SK-N-SH (cell line): ENCODE measurements around the gene CALCB. TPM values are rescaled to one million over a fixed set of nuclear protein-coding genes. Genes with fewer than 3 reads are reported as not detected.

ENCODE experiments used
- CTCF ChIA-PET: fragments of 300-600, 350-600 bp; formaldehyde crosslinking; extraction: SDS; loops from one replicate; lab custom pipeline; 2021; lab: Yijun Ruan, JAX
- POLR2A ChIA-PET: fragments of 350-600 bp; sonication (Branson Sonifier 250); formaldehyde crosslinking; extraction: SDS; loops from one replicate; lab custom pipeline; 2020; ENCODE audit warnings: antibody characterized with exemption, inconsistent platforms; lab: Yijun Ruan, JAX
- DNase-seq: peaks from one replicate; pipeline ENCODE4 v3.0.0; 2012
- H2AFZ ChIP-seq: fragments of 200-600 bp; sonication (generic); 2 replicates; pipeline ENCODE4 v1.8.1; 2016; ENCODE audit warnings: antibody characterized with exemption, mild to moderate bottlenecking, low read depth
- H3F3A ChIP-seq: fragments of 200-600 bp; sonication (generic); replicated peaks from 2 replicates; pipeline ENCODE3; 2016; ENCODE audit warnings: antibody characterized with exemption, mild to moderate bottlenecking; ENCODE audit not compliant: insufficient read depth
- H3K27ac ChIP-seq, 2 experiments: fragments of 200-500 bp in 1 of 2; fragments of 200-600 bp in 1 of 2; sonication (Bioruptor generic) in 1 of 2; sonication (generic), shearing (Covaris generic) in 1 of 2; 2 replicates each; pipeline versions ENCODE4 v1.5.1 to v1.6.1; 2014 to 2016; ENCODE audit warnings: low read depth in 2 of 2, inconsistent platforms in 1 of 2, low read length in 1 of 2, mild to moderate bottlenecking in 1 of 2, mixed read lengths in 1 of 2
- H3K27me3 ChIP-seq: fragments of 200-600 bp; sonication (generic), shearing (Covaris generic); 2 replicates; pipeline ENCODE4 v1.6.1; 2016; ENCODE audit warnings: mixed run types; ENCODE audit not compliant: insufficient read depth
- H3K36me3 ChIP-seq, 2 experiments: fragments of 200-500 bp in 1 of 2; fragments of 200-600 bp in 1 of 2; sonication (Bioruptor generic) in 1 of 2; sonication (generic) in 1 of 2; replicated peaks in 1 of 2; 2 replicates each; pipeline versions ENCODE3 to v1.5.1; 2014 to 2016; ENCODE audit warnings: low read length in 1 of 2, mild to moderate bottlenecking in 1 of 2; ENCODE audit not compliant: insufficient read depth in 2 of 2, control insufficient read depth in 1 of 2
- H3K4me1 ChIP-seq, 2 experiments: fragments of 200-500 bp in 1 of 2; fragments of 200-600 bp in 1 of 2; sonication (Bioruptor generic) in 1 of 2; sonication (generic), shearing (Covaris generic) in 1 of 2; 2 replicates each; pipeline versions ENCODE4 v1.5.1 to v1.6.1; 2014 to 2016; ENCODE audit warnings: low read depth in 1 of 2, low read length in 1 of 2, mixed run types in 1 of 2; ENCODE audit not compliant: insufficient read depth in 2 of 2, control insufficient read depth in 1 of 2
- H3K4me2 ChIP-seq: fragments of 200-600 bp; sonication (generic), shearing (Covaris generic); 2 replicates; pipeline ENCODE4 v1.6.1; 2017; ENCODE audit warnings: mixed run types
- H3K4me3 ChIP-seq, 2 experiments: fragments of 200-500 bp in 1 of 2; fragments of 200-600 bp in 1 of 2; sonication (Bioruptor generic) in 1 of 2; sonication (generic), shearing (Covaris generic) in 1 of 2; 2 replicates each; pipeline versions ENCODE4 v1.5.1 to v1.8.1; 2014 to 2016; ENCODE audit warnings: low read depth in 2 of 2, inconsistent platforms in 1 of 2, low read length in 1 of 2, mild to moderate bottlenecking in 1 of 2, mixed read lengths in 1 of 2, moderate library complexity in 1 of 2
- H3K79me2 ChIP-seq: fragments of 200-600 bp; sonication (generic); 2 replicates; pipeline ENCODE4 v1.8.1; 2017; ENCODE audit warnings: mild to moderate bottlenecking; ENCODE audit not compliant: insufficient read depth
- H3K9ac ChIP-seq: fragments of 200-600 bp; sonication (generic); 2 replicates; pipeline ENCODE4 v1.6.1; 2017; ENCODE audit warnings: mixed run types
- H3K9me2 ChIP-seq: fragments of 200-600 bp; sonication (generic); 2 replicates; pipeline ENCODE4 v1.6.1; 2017; ENCODE audit warnings: mixed run types
- H3K9me3 ChIP-seq: fragments of 200-600 bp; sonication (generic); 2 replicates; pipeline ENCODE4 v1.6.1; 2017; ENCODE audit warnings: mixed run types, mild to moderate bottlenecking, moderate library complexity
- H4K20me1 ChIP-seq: fragments of 200-600 bp; sonication (generic); 2 replicates; pipeline ENCODE4 v1.6.1; 2017; ENCODE audit warnings: mild to moderate bottlenecking, mixed run types; ENCODE audit not compliant: insufficient read depth
- FOSL2 ChIP-seq: IDR thresholded peaks from 2 replicates; pipeline ENCODE4 v1.4.0; 2012; ENCODE audit warnings: low read depth, mild to moderate bottlenecking, moderate library complexity, borderline replicate concordance
- GATA2 ChIP-seq: sonication (generic); formaldehyde crosslinking; IDR thresholded peaks from 2 replicates; pipeline ENCODE4 v1.5.0; 2020; ENCODE audit warnings: mild to moderate bottlenecking, missing genetic modification reagents
- MEF2A ChIP-seq: IDR thresholded peaks from 2 replicates; pipeline ENCODE4 v1.4.0; 2012; ENCODE audit warnings: low read depth, borderline replicate concordance
- MXI1 ChIP-seq: IDR thresholded peaks from 2 replicates; pipeline ENCODE4 v1.6.1; 2012; ENCODE audit warnings: mild to moderate bottlenecking, low read depth, low read length, improper control_type of control experiment
- RXRA ChIP-seq: IDR thresholded peaks from 2 replicates; pipeline ENCODE4 v1.4.0; 2012; ENCODE audit warnings: low read depth, mild to moderate bottlenecking, borderline replicate concordance
- TAF1 ChIP-seq: IDR thresholded peaks from 2 replicates; pipeline ENCODE4 v1.6.1; 2012; ENCODE audit warnings: low read depth, mild to moderate bottlenecking, low read length, moderate library complexity, borderline replicate concordance
- WGBS: methylation state at CpG from one replicate; pipeline ENCODE4 v1.1.6; 2017; ENCODE audit warnings: low lambda C conversion rate; 5-methylcytosine and 5-hydroxymethylcytosine counted together
- polyA plus RNA-seq, 3 experiments: library from polyadenylated mRNA; depleted of rRNA; stranded (reverse); fragments of >200 nt; gene quantifications; 2 replicates each; pipeline ENCODE4 v1.2.3, GENCODE V29; 2012
- TF ChIP-seq, protein P1 (sequence below): IDR thresholded peaks from 2 replicates; pipeline ENCODE4 v1.6.1; 2012; ENCODE audit warnings: mild to moderate bottlenecking, low read depth, low read length, moderate library complexity
- TF ChIP-seq, protein P2 (sequence below): fragments of 200-600 bp; sonication (generic); IDR thresholded peaks from 2 replicates; pipeline ENCODE4 v1.6.1; 2017; ENCODE audit warnings: antibody characterized with exemption, mild to moderate bottlenecking, moderate library complexity
- TF ChIP-seq, protein P3 (sequence below): fragments of 150-350 bp; IDR thresholded peaks from 2 replicates; pipeline ENCODE4 v1.6.1; 2016; ENCODE audit warnings: mild to moderate bottlenecking, low read depth, low read length

CALCB gene
- polyA plus RNA-seq, 1 of the 3 experiments (the other 2 are of a cell fraction): 0.07 TPM

DNA sequence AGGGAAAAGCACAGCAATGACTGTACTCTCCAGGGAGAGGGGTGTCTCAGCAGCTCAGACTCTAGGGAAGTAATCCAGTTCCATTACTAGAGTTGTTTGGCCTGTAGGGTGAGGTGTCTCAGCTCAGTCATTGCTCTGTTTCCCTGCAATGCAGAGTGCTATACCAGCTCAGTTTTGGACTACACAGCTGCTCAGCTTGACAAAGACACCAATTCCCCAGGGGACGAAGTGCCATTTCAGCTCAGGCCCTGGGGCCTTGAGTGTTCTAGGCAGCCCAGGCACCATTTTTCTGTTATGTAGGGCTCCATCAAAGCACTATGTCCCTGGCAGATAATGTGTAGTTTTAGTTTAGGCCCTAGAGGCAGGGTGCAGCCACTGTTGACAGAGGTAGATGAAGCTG is 18.2 kb downstream of the CALCB start:
- no peaks in the 10 kb centered on the region for H3K79me2 ChIP-seq
- TF ChIP-seq, protein P1, sequence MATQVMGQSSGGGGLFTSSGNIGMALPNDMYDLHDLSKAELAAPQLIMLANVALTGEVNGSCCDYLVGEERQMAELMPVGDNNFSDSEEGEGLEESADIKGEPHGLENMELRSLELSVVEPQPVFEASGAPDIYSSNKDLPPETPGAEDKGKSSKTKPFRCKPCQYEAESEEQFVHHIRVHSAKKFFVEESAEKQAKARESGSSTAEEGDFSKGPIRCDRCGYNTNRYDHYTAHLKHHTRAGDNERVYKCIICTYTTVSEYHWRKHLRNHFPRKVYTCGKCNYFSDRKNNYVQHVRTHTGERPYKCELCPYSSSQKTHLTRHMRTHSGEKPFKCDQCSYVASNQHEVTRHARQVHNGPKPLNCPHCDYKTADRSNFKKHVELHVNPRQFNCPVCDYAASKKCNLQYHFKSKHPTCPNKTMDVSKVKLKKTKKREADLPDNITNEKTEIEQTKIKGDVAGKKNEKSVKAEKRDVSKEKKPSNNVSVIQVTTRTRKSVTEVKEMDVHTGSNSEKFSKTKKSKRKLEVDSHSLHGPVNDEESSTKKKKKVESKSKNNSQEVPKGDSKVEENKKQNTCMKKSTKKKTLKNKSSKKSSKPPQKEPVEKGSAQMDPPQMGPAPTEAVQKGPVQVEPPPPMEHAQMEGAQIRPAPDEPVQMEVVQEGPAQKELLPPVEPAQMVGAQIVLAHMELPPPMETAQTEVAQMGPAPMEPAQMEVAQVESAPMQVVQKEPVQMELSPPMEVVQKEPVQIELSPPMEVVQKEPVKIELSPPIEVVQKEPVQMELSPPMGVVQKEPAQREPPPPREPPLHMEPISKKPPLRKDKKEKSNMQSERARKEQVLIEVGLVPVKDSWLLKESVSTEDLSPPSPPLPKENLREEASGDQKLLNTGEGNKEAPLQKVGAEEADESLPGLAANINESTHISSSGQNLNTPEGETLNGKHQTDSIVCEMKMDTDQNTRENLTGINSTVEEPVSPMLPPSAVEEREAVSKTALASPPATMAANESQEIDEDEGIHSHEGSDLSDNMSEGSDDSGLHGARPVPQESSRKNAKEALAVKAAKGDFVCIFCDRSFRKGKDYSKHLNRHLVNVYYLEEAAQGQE: no peak
- TF ChIP-seq TAF1 (no peak), MXI1 (no peak)
- TF ChIP-seq, all 33 proteins: peak for 0
- Histone ChIP-seq H3K4me3 (no peak overlapping the region), H2AFZ (no peak overlapping the region), H3F3A (no peaks in the 10 kb centered on the region), H3K4me1 (no peaks in the 10 kb centered on the region), H3K9me2 (no peaks in the 10 kb centered on the region), H3K9ac (no peak overlapping the region), H4K20me1 (no peaks in the 10 kb centered on the region), H3K9me3 (no peaks in the 10 kb centered on the region), H3K4me2 (no peak overlapping the region), H3K36me3 (no peaks in the 10 kb centered on the region), H3K27me3 (no peaks in the 10 kb centered on the region), H3K27ac (no peak overlapping the region)
- ChIA-PET CTCF (interaction anchor here (1.1 to 7.9 kb wide), 4 partner anchors 9 to 183 kb away, joined by 3 to 58 read pairs (median 22); partner anchors contain the start of gene CALCB), POLR2A (no interaction called here)
- no peak for DNase-seq
- 14% methylated on average over 1 of the region's 1 CpG for WGBS

- Histone ChIP-seq H3K4me3 (no peak overlapping the region), H3F3A (no peaks in the 10 kb centered on the region), H2AFZ (no peak overlapping the region), H3K27ac (no peak overlapping the region), H4K20me1 (no peaks in the 10 kb centered on the region), H3K9ac (no peak overlapping the region), H3K27me3 (no peaks in the 10 kb centered on the region), H3K79me2 (no peaks in the 10 kb centered on the region), H3K4me2 (no peak overlapping the region), H3K9me3 (no peaks in the 10 kb centered on the region), H3K36me3 (no peaks in the 10 kb centered on the region), H3K9me2 (no peaks in the 10 kb centered on the region), H3K4me1 (no peaks in the 10 kb centered on the region)
- CTCF ChIA-PET: interaction anchor here (1.1 to 7.9 kb wide), 2 partner anchors 18 to 21 kb away, joined by 3 to 58 read pairs; partner anchors contain the start of genes CALCB and INSC
- POLR2A ChIA-PET: no interaction called here
- TF ChIP-seq FOSL2: no peak
- TF ChIP-seq, protein P2, sequence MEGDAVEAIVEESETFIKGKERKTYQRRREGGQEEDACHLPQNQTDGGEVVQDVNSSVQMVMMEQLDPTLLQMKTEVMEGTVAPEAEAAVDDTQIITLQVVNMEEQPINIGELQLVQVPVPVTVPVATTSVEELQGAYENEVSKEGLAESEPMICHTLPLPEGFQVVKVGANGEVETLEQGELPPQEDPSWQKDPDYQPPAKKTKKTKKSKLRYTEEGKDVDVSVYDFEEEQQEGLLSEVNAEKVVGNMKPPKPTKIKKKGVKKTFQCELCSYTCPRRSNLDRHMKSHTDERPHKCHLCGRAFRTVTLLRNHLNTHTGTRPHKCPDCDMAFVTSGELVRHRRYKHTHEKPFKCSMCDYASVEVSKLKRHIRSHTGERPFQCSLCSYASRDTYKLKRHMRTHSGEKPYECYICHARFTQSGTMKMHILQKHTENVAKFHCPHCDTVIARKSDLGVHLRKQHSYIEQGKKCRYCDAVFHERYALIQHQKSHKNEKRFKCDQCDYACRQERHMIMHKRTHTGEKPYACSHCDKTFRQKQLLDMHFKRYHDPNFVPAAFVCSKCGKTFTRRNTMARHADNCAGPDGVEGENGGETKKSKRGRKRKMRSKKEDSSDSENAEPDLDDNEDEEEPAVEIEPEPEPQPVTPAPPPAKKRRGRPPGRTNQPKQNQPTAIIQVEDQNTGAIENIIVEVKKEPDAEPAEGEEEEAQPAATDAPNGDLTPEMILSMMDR: no peak
- TF ChIP-seq MEF2A: no peak
- TF ChIP-seq GATA2: no peak
- TF ChIP-seq, protein P3, sequence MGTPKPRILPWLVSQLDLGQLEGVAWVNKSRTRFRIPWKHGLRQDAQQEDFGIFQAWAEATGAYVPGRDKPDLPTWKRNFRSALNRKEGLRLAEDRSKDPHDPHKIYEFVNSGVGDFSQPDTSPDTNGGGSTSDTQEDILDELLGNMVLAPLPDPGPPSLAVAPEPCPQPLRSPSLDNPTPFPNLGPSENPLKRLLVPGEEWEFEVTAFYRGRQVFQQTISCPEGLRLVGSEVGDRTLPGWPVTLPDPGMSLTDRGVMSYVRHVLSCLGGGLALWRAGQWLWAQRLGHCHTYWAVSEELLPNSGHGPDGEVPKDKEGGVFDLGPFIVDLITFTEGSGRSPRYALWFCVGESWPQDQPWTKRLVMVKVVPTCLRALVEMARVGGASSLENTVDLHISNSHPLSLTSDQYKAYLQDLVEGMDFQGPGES: no peak
- TF ChIP-seq, protein P1: no peak
- TF ChIP-seq RXRA: no peak
- DNase-seq: no peak
- 33% methylated on average over 2 of the region's 2 CpGs for WGBS
Observed at GRCh38 chr11:15093432-15093831, 20.0 kb downstream of the CALCB start.
